Muscle of leg (tissue), 11 donors: ENCODE data around the gene RPS6KB2. TPM values are rescaled to one million over a fixed set of nuclear protein-coding genes. Genes with fewer than 3 reads are reported as not detected.
"Not testable (repeated sequence)": the region's sequence is repeated elsewhere in the genome, so short reads cannot be mapped to it uniquely, and the experiment has no call there.

ENCODE experiments used
- DNase-seq: peaks from one replicate; pipeline ENCODE4 v3.0.0; 2013
- H3K27ac ChIP-seq: one replicate; pipeline ENCODE4 v1.5.1; 2013; ENCODE audit warnings: mild to moderate bottlenecking, low read length, control low read depth
- H3K27me3 ChIP-seq: one replicate; pipeline ENCODE4 v1.6.1; 2013; ENCODE audit warnings: low read length; ENCODE audit not compliant: control insufficient read depth, insufficient read depth
- H3K36me3 ChIP-seq: one replicate; pipeline ENCODE4 v1.6.1; 2013; ENCODE audit warnings: low read length; ENCODE audit not compliant: control insufficient read depth, insufficient read depth
- H3K4me1 ChIP-seq: one replicate; pipeline ENCODE4 v1.6.1; 2013; ENCODE audit warnings: low read length; ENCODE audit not compliant: control insufficient read depth, insufficient read depth
- H3K4me3 ChIP-seq: one replicate; pipeline ENCODE4 v1.5.1; 2013; ENCODE audit warnings: low read length, control low read depth
- H3K9me3 ChIP-seq: replicated peaks from 2 replicates; pipeline ENCODE4 v1.6.1; 2013; ENCODE audit warnings: low read depth, low read length; ENCODE audit not compliant: control insufficient read depth
- WGBS: methylation state at CpG from one replicate; pipeline ENCODE4 v1.1.5; 2013; ENCODE audit warnings: missing lambda C conversion rate; ENCODE audit not compliant: insufficient coverage; 5-methylcytosine and 5-hydroxymethylcytosine counted together
- polyA plus RNA-seq, 8 donors: library from polyadenylated mRNA; unstranded; fragments of 120-200 nt; gene quantifications; one replicate each; pipeline versions ENCODE4 v1.2.1 to v1.2.3, GENCODE V29; 2013; ENCODE audit warnings: inconsistent platforms in 1 of 8, low replicate concordance in 1 of 8; ENCODE audit not compliant: insufficient read length in 8 of 8, insufficient read depth in 1 of 8
- total RNA-seq: library from RNA; stranded (reverse); fragments of 120-200 nt; gene quantifications from one replicate; pipeline ENCODE4 v1.2.4, GENCODE V29; 2013

Gene RPS6KB2
- total and polyA plus RNA-seq, 9 donors: 27.9 to 45.5 (median 37.7) TPM

GRCh38 chr11:67396587-67397389 is 31.5 kb upstream of the RPS6KB2 start:
- peaks cover 62% of the 10 kb centered on the region for H3K36me3 ChIP-seq
- peak overlapping the region; percentile 42 for H3K27ac ChIP-seq
- H3K4me3 ChIP-seq: no peak overlapping the region
- 6% methylated on average over 3 of the region's 13 CpGs for WGBS
- no peaks in the 10 kb centered on the region for H3K9me3 ChIP-seq
- H3K27me3 ChIP-seq: no peaks in the 10 kb centered on the region
- DNase-seq: no peak
- H3K4me1 ChIP-seq: peaks cover 39% of the 10 kb centered on the region

- WGBS: 45% methylated on average over 5 of the region's 6 CpGs
- H3K4me1 ChIP-seq: peaks cover 41% of the 10 kb centered on the region
- no peak overlapping the region for H3K27ac ChIP-seq
Observed at GRCh38 chr11:67397536-67397935, 30.8 kb upstream of the RPS6KB2 start.

GRCh38 chr11:67397986-67398660 is 30.2 kb upstream of the RPS6KB2 start:
- no peaks in the 10 kb centered on the region for H3K27me3 ChIP-seq
- H3K4me3 ChIP-seq: no peak overlapping the region
- H3K4me1 ChIP-seq: peaks cover 43% of the 10 kb centered on the region
- WGBS: 75% methylated on average over 19 of the region's 24 CpGs
- peaks cover 62% of the 10 kb centered on the region for H3K36me3 ChIP-seq
- DNase-seq: no peak
- no peak overlapping the region for H3K27ac ChIP-seq
- H3K9me3 ChIP-seq: no peaks in the 10 kb centered on the region

More at GRCh38 chr11:67397536-67397935, 30.8 kb upstream of the RPS6KB2 start:
- no peak overlapping the region for H3K4me3 ChIP-seq
- H3K9me3 ChIP-seq: no peaks in the 10 kb centered on the region
- H3K36me3 ChIP-seq: peaks cover 62% of the 10 kb centered on the region
- no peaks in the 10 kb centered on the region for H3K27me3 ChIP-seq
- no peak for DNase-seq

GRCh38 chr11:67398661-67399563 is 29.4 kb upstream of the RPS6KB2 start:
- H3K27ac ChIP-seq: no peak overlapping the region
- H3K9me3 ChIP-seq: no peaks in the 10 kb centered on the region
- peaks cover 44% of the 10 kb centered on the region for H3K4me1 ChIP-seq
- H3K4me3 ChIP-seq: no peak overlapping the region
- H3K36me3 ChIP-seq: peaks cover 56% of the 10 kb centered on the region
- no peak for DNase-seq
- 85% methylated on average over 27 of the region's 31 CpGs for WGBS
- no peaks in the 10 kb centered on the region for H3K27me3 ChIP-seq

- peaks cover 44% of the 10 kb centered on the region for H3K4me1 ChIP-seq
- H3K27ac ChIP-seq: peak overlapping the region; percentile 90
- peaks cover 4% of the 10 kb centered on the region for H3K27me3 ChIP-seq
- DNase-seq: no peak
- H3K9me3 ChIP-seq: no peaks in the 10 kb centered on the region
- peak overlapping the region; percentile 99 for H3K4me3 ChIP-seq
- peaks cover 46% of the 10 kb centered on the region for H3K36me3 ChIP-seq
- 44% methylated on average over 21 of the region's 23 CpGs for WGBS
Observed at GRCh38 chr11:67400251-67400941, 27.9 kb upstream of the RPS6KB2 start.

DNA sequence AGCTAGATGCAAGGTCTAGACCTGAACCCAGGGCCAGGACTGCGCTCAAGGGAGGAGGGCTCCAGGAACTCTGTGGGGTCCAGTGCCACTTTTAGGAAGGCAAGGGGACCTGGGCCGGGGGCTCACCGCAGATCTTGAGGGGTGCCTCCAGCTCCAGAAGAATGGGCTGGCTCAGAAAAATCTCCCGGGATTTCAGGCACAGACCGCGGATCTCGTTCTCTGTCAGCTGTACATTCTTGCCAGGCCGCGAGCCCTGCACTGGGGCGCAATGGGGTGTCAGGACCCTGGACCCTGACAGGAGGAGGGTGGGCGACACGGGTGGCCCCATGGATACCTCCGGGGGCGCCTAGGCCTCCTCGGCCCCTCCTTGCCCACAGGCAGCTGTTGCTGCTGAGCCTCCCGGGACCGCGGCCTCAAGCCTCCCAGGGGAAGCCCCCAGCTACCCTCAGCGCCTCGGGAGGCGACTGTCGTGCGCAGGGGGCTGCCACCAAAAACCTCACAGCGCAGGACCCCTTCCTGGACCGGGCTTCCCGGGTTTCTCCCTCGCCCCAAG is 27.3 kb upstream of the RPS6KB2 start:
- Histone ChIP-seq H3K4me3 (peak overlapping the region; percentile 99), H3K36me3 (peaks cover 43% of the 10 kb centered on the region), H3K4me1 (peaks cover 44% of the 10 kb centered on the region), H3K9me3 (no peaks in the 10 kb centered on the region), H3K27me3 (peaks cover 4% of the 10 kb centered on the region), H3K27ac (peak overlapping the region; percentile 90)
- DNase-seq: no peak
- WGBS: 4% methylated on average over 27 of the region's 27 CpGs

- under 1% methylated on average over 44 of the region's 73 CpGs for WGBS
- H3K4me1 ChIP-seq: peaks cover 40% of the 10 kb centered on the region
- H3K9me3 ChIP-seq: no peaks in the 10 kb centered on the region
- peaks cover 4% of the 10 kb centered on the region for H3K27me3 ChIP-seq
- H3K27ac ChIP-seq: peak within 1 kb of the TSS; percentile 92
- DNase-seq: peak; percentile 96
- peak within 1 kb of the TSS; percentile 99 for H3K4me3 ChIP-seq
- H3K36me3 ChIP-seq: peaks cover 37% of the 10 kb centered on the region
Observed at GRCh38 chr11:67401495-67402191, 26.7 kb upstream of the RPS6KB2 start, which contains the start of gene PPP1CA. PPP1CA (minus strand) TSS chr11:67401858; CDS start chr11:67401782, 76 bp downstream.

DNA sequence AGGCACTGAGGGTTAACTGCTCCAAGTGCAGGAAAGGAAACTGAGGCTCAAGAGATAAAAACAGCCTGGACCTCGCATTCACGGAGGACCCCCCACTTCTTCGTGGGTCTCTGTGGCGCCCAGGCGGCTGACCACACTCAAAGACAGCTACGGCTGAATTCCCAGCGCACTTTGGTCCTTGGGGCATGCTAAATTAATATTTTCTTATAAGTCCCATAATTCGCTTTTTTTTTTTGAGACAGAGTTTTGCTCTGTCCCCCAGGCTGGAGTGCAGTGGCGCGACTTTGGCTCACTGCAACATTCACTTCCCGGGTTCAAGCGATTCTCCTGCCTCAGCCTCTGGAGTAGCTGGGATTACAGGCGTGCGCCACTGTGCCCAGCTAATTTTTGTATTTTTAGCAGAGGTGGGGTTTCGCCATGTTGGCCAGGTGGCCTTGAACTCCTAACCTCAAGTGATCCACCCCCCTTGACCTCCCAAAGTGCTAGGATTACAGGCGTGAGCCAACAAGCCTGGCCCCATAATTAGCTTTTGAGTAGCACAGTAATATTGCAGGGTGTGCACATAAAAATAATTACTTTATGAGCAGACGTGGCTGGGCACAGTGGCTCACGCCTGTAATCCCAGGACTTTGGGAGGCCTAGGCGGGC is 26.0 kb upstream of the RPS6KB2 start:
- DNase-seq, H3K9me3 ChIP-seq, H3K27me3 ChIP-seq: not testable (repeated sequence)
- peak overlapping the region; percentile 45 for H3K4me3 ChIP-seq
- H3K36me3 ChIP-seq: peaks cover 30% of the 10 kb centered on the region
- H3K4me1 ChIP-seq: peaks cover 34% of the 10 kb centered on the region
- 62% methylated on average over 13 of the region's 19 CpGs for WGBS
- peak overlapping the region; percentile 92 for H3K27ac ChIP-seq
